AG04449 (cell line): ENCODE results near the gene RBFOX1.

ENCODE experiments used
- CTCF ChIA-PET: fragments of 350-600 bp; formaldehyde crosslinking; extraction: SDS; loops from one replicate; lab custom pipeline; 2021; ENCODE audit warnings: antibody characterized with exemption; lab: Yijun Ruan, JAX
- POLR2A ChIA-PET: fragments of 400-600, 350-600 bp; formaldehyde crosslinking; extraction: SDS; loops from one replicate; lab custom pipeline; 2020; ENCODE audit warnings: antibody characterized with exemption, inconsistent platforms; lab: Yijun Ruan, JAX
- DNase-seq: peaks from one replicate; pipeline ENCODE4 v3.0.0-alpha.2; 2010; ENCODE audit warnings: low read depth, low spot score
- H3K4me3 ChIP-seq: 2 replicates; pipeline ENCODE4 v1.5.1; 2011; ENCODE audit warnings: low read depth, mild to moderate bottlenecking, control low read depth, low read length
- TF ChIP-seq, protein P1 (sequence below): IDR thresholded peaks from one replicate; pipeline ENCODE4 v1.5.1; 2011; ENCODE audit warnings: mild to moderate bottlenecking, moderate library complexity, low read length, control low read depth, inconsistent platforms; ENCODE audit not compliant: insufficient read depth; ENCODE audit errors: missing control alignments

The RBFOX1 gene

GRCh38 chr16:7615565-7615964, 282.9 kb downstream of the RBFOX1 start:
- CTCF ChIA-PET = no interaction called here
- no peak overlapping the region for H3K4me3 ChIP-seq
- TF ChIP-seq, protein P1, sequence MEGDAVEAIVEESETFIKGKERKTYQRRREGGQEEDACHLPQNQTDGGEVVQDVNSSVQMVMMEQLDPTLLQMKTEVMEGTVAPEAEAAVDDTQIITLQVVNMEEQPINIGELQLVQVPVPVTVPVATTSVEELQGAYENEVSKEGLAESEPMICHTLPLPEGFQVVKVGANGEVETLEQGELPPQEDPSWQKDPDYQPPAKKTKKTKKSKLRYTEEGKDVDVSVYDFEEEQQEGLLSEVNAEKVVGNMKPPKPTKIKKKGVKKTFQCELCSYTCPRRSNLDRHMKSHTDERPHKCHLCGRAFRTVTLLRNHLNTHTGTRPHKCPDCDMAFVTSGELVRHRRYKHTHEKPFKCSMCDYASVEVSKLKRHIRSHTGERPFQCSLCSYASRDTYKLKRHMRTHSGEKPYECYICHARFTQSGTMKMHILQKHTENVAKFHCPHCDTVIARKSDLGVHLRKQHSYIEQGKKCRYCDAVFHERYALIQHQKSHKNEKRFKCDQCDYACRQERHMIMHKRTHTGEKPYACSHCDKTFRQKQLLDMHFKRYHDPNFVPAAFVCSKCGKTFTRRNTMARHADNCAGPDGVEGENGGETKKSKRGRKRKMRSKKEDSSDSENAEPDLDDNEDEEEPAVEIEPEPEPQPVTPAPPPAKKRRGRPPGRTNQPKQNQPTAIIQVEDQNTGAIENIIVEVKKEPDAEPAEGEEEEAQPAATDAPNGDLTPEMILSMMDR = no peak
- no peak for DNase-seq
- POLR2A ChIA-PET = no interaction called here

GRCh38 chr16:7624871-7625766, 292.5 kb downstream of the RBFOX1 start:
- CTCF ChIA-PET = no interaction called here
- DNase-seq = no peak
- POLR2A ChIA-PET = no interaction called here
- TF ChIP-seq, protein P1 = no peak
- H3K4me3 ChIP-seq = no peak overlapping the region

DNA sequence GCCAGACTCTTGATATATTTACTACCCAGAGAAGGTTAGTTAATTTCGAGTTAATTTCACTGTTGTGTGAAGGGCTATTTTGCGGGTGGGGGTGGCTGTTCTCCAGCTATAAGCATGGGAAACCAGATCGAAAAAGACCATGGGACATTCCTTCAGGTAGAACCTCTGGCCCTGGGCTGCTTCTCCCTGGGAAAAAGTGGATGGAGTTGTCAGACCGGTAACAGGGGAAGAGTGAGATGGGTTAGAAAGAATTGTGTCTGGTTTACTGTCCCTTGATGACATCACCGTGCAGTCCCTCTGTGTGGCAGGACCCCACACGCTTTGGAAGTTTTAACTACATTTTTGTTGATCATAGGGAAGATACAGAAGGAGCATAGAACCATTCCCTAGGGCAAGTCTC, 296.3 kb downstream of the RBFOX1 start:
- POLR2A ChIA-PET = no interaction called here
- DNase-seq = no peak
- TF ChIP-seq, protein P1 = no peak
- H3K4me3 ChIP-seq = no peak overlapping the region
- CTCF ChIA-PET = no interaction called here

GRCh38 chr16:7629571-7629970, 296.9 kb downstream of the RBFOX1 start:
- DNase-seq = no peak
- ChIA-PET POLR2A (no interaction called here), CTCF (no interaction called here)
- no peak overlapping the region for H3K4me3 ChIP-seq
- TF ChIP-seq, protein P1 = no peak

- H3K4me3 ChIP-seq = no peak overlapping the region
- ChIA-PET CTCF (no interaction called here), POLR2A (no interaction called here)
- DNase-seq = no peak
- TF ChIP-seq, protein P1 = no peak
Measured at GRCh38 chr16:7637446-7637845, 304.8 kb downstream of the RBFOX1 start.

DNA sequence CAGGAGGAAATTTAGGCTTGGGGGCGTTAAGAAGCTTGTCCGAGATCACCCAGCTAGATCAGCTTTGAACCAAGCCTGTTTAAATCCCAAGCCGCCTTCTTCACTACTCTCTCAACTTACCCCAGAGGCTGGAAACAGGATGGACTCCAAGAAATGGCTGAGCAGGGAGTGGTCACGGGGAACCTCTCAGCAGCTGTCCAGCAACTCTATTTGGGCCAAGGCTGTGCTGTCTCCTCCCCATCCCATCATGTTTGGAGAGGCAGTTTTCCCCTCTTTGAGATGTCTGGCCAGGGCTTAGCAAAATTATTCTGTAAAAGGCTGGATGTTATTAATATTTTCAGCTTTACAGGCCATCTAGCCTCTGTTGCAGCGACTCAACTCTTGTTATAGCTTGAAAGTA, 305.7 kb downstream of the RBFOX1 start:
- no peak overlapping the region for H3K4me3 ChIP-seq
- CTCF ChIA-PET = no interaction called here
- no peak for DNase-seq
- POLR2A ChIA-PET = no interaction called here
- TF ChIP-seq, protein P1 = no peak
